Astrocyte (in vitro differentiated cells and primary cell): Measurements from ENCODE around the gene PSMG3. TPM values are rescaled to one million over a fixed set of nuclear protein-coding genes. Genes with fewer than 3 reads are reported as not detected.

Experiments used
- DNase-seq: peaks from one replicate; pipeline ENCODE4 v3.0.0-alpha.2; 2010; ENCODE audit warnings: low read depth
- FAIRE-seq: peaks from 2 replicates; lab custom pipeline; 2011; peaks lifted over from hg19 to GRCh38; lab: Jason Lieb, UNC
- H2AFZ ChIP-seq: 2 replicates; pipeline ENCODE4 v1.6.0; 2012; ENCODE audit warnings: low read depth, low read length, inconsistent platforms
- H3K27ac ChIP-seq: 2 replicates; pipeline ENCODE4 v1.5.1; 2011; ENCODE audit warnings: low read depth, low read length, inconsistent platforms
- H3K27me3 ChIP-seq: 2 replicates; pipeline ENCODE4 v1.6.0; 2011; ENCODE audit warnings: low read length, inconsistent platforms; ENCODE audit not compliant: insufficient read depth
- H3K36me3 ChIP-seq: 2 replicates; pipeline ENCODE4 v1.5.1; 2011; ENCODE audit warnings: low read length, inconsistent platforms; ENCODE audit not compliant: insufficient read depth
- H3K4me1 ChIP-seq: 2 replicates; pipeline ENCODE4 v1.5.1; 2011; ENCODE audit warnings: low read length, inconsistent platforms; ENCODE audit not compliant: insufficient read depth
- H3K4me2 ChIP-seq: 2 replicates; pipeline ENCODE4 v1.6.0; 2012; ENCODE audit warnings: low read length, inconsistent platforms
- H3K4me3 ChIP-seq: 2 replicates; pipeline ENCODE4 v1.5.1; 2011; ENCODE audit warnings: low read depth, mild to moderate bottlenecking, low read length, inconsistent platforms; ENCODE audit not compliant: insufficient read depth
- H3K79me2 ChIP-seq: 2 replicates; pipeline ENCODE4 v1.6.0; 2012; ENCODE audit warnings: mild to moderate bottlenecking, low read length, inconsistent platforms; ENCODE audit not compliant: insufficient read depth
- H3K9ac ChIP-seq: 2 replicates; pipeline ENCODE4 v1.6.0; 2012; ENCODE audit warnings: mild to moderate bottlenecking, low read length, inconsistent platforms
- H3K9me3 ChIP-seq: 2 replicates; pipeline ENCODE4 v1.5.1; 2012; ENCODE audit warnings: low read depth, mild to moderate bottlenecking, low read length, inconsistent platforms; ENCODE audit not compliant: insufficient read depth
- H4K20me1 ChIP-seq: 2 replicates; pipeline ENCODE4 v1.6.0; 2012; ENCODE audit warnings: low read length, inconsistent platforms; ENCODE audit not compliant: insufficient read depth
- H3K27ac Mint-ChIP-seq: one replicate; pipeline ENCODE4 v1.8.0; 2021; ENCODE audit warnings: mild to moderate bottlenecking, mixed read lengths; ENCODE audit not compliant: unreplicated experiment
- H3K27me3 Mint-ChIP-seq: one replicate; pipeline ENCODE4 v1.8.0; 2021; ENCODE audit warnings: low read depth, mixed read lengths; ENCODE audit not compliant: unreplicated experiment
- H3K36me3 Mint-ChIP-seq: one replicate; pipeline ENCODE4 v1.8.0; 2021; ENCODE audit warnings: low read depth, mixed read lengths; ENCODE audit not compliant: unreplicated experiment
- H3K4me1 Mint-ChIP-seq: one replicate; pipeline ENCODE4 v1.8.0; 2021; ENCODE audit warnings: low read depth, mixed read lengths; ENCODE audit not compliant: unreplicated experiment
- H3K4me3 Mint-ChIP-seq: one replicate; pipeline ENCODE4 v1.8.0; 2021; ENCODE audit warnings: mild to moderate bottlenecking, moderate library complexity, mixed read lengths; ENCODE audit not compliant: unreplicated experiment
- H3K9me3 Mint-ChIP-seq: one replicate; pipeline ENCODE4 v1.8.0; 2021; ENCODE audit warnings: mild to moderate bottlenecking, mixed read lengths; ENCODE audit not compliant: unreplicated experiment
- CTCF ChIP-seq: IDR thresholded peaks from 2 replicates; pipeline ENCODE4 v1.5.1; 2011; ENCODE audit warnings: low read depth, mild to moderate bottlenecking, inconsistent platforms, low read length, moderate library complexity; ENCODE audit not compliant: insufficient read depth
- EZH2 ChIP-seq: IDR thresholded peaks from 2 replicates; pipeline ENCODE4 v1.6.1; 2012; ENCODE audit warnings: mild to moderate bottlenecking, low read length, inconsistent platforms; ENCODE audit not compliant: insufficient read depth
- total RNA-seq: library from RNA; stranded (reverse); gene quantifications from 2 replicates; pipeline ENCODE4 v1.2.1, GENCODE V29; 2021

Gene PSMG3
- total RNA-seq, 1 donor from 2014 or later, result 30.3 TPM

GRCh38 chr7:1617957-1618356 is 48.1 kb upstream of the PSMG3 start:
- no peaks in the 10 kb centered on the region for H3K36me3 Mint-ChIP-seq
- no peak overlapping the region for H3K27ac Mint-ChIP-seq
- TF ChIP-seq EZH2 (no peak), CTCF (no peak)
- peaks cover 9% of the 10 kb centered on the region for H3K9me3 Mint-ChIP-seq
- Histone ChIP-seq H3K27ac (no peak overlapping the region), H2AFZ (no peak overlapping the region), H3K27me3 (no peaks in the 10 kb centered on the region), H3K79me2 (no peaks in the 10 kb centered on the region), H4K20me1 (no peaks in the 10 kb centered on the region), H3K36me3 (no peaks in the 10 kb centered on the region), H3K9ac (no peak overlapping the region), H3K4me1 (no peaks in the 10 kb centered on the region), H3K9me3 (no peaks in the 10 kb centered on the region), H3K4me3 (no peak overlapping the region), H3K4me2 (no peak overlapping the region)
- no peak overlapping the region for H3K4me3 Mint-ChIP-seq
- H3K4me1 Mint-ChIP-seq, result no peaks in the 10 kb centered on the region
- FAIRE-seq (no peak), DNase-seq (no peak)
- H3K27me3 Mint-ChIP-seq, result peaks cover 25% of the 10 kb centered on the region

DNA sequence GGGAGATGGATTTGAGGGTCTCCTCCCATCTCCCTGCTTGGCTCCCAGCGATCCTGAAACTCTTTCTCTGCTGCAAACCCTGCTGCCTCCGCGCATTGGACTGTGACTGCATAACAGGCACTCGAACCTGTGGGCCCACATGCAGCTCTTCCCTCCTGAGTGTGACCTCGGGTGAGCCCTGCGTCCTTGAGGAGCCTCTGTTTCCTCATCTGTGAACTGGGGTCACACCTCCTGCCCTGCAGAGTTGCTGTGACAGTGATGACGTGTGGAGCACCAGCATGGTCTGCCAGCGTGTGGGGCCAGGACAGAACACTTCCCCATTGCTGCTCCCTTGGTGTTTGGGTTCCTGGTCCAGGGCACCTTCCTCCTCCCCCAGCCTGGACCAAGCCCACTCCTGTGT is 46.9 kb upstream of the PSMG3 start:
- Histone ChIP-seq H4K20me1 (no peaks in the 10 kb centered on the region), H3K9ac (no peak overlapping the region), H3K4me1 (peaks cover 4% of the 10 kb centered on the region), H3K9me3 (no peaks in the 10 kb centered on the region), H3K4me2 (no peak overlapping the region), H3K36me3 (no peaks in the 10 kb centered on the region), H3K27me3 (no peaks in the 10 kb centered on the region), H3K79me2 (no peaks in the 10 kb centered on the region), H2AFZ (no peak overlapping the region), H3K4me3 (no peak overlapping the region), H3K27ac (no peak overlapping the region)
- no peak for DNase-seq
- TF ChIP-seq CTCF (no peak), EZH2 (no peak)
- Mint-ChIP-seq H3K36me3 (no peaks in the 10 kb centered on the region), H3K9me3 (peaks cover 9% of the 10 kb centered on the region), H3K27me3 (peaks cover 25% of the 10 kb centered on the region), H3K4me1 (peaks cover 4% of the 10 kb centered on the region), H3K27ac (no peak overlapping the region), H3K4me3 (no peak overlapping the region)
- no peak for FAIRE-seq

DNA sequence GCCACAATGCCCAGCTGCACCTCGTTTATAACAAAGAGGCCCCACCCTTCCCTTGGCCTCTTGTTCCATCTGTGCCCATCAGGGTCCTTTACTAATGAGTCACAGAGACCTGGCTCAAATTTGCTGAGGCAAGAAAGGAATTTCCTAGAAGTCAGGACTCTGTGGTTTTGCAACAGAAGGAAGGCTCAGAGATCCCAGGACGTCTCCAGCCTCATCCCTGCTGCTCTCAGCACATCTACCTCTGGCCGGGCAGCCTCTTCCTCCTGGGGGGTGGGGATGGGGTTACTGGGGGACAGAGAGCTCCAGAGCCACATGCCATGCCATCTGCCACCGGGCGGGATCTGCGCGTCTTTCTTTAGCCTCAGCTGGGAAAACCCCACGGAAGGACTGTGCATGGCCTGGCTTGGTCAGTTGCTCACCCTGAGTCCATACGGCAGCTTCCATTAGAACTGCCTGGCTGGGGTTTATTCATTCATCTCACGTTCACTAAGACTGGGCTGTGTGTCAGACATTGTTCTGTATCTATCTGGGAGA is 41.9 kb upstream of the PSMG3 start:
- Mint-ChIP-seq H3K36me3 (no peaks in the 10 kb centered on the region), H3K27me3 (peaks cover 30% of the 10 kb centered on the region), H3K27ac (peak overlapping the region; percentile 69), H3K4me1 (peaks cover 9% of the 10 kb centered on the region), H3K4me3 (no peak overlapping the region), H3K9me3 (peaks cover 5% of the 10 kb centered on the region)
- Histone ChIP-seq H3K4me2 (peak overlapping the region; percentile 55), H3K36me3 (no peaks in the 10 kb centered on the region), H3K27ac (peak overlapping the region; percentile 41), H3K79me2 (no peaks in the 10 kb centered on the region), H4K20me1 (no peaks in the 10 kb centered on the region), H3K4me1 (peaks cover 7% of the 10 kb centered on the region), H3K4me3 (no peak overlapping the region), H3K9me3 (no peaks in the 10 kb centered on the region), H3K27me3 (no peaks in the 10 kb centered on the region), H3K9ac (peak overlapping the region; percentile 30), H2AFZ (peak overlapping the region; percentile 17)
- DNase-seq, result peak; percentile 92
- no peak for FAIRE-seq
- TF ChIP-seq EZH2 (no peak), CTCF (no peak)
